ENCODE data around the gene CTH. TPM values are rescaled to one million over a fixed set of nuclear protein-coding genes. Genes with fewer than 3 reads are reported as not detected.

The CTH gene
- total RNA-seq, 1 donor from 2014 or later, result 9.7 TPM

- no peak for TF ChIP-seq CTCF (IDR thresholded peaks at IDR 0.05)
- peaks cover 7% of the 10 kb centered on the region for H3K27me3 Mint-ChIP-seq (ENCODE audit: unreplicated experiment)
Observed at GRCh38 chr1:70483342-70483741, 72.3 kb downstream of the CTH start.

DNA sequence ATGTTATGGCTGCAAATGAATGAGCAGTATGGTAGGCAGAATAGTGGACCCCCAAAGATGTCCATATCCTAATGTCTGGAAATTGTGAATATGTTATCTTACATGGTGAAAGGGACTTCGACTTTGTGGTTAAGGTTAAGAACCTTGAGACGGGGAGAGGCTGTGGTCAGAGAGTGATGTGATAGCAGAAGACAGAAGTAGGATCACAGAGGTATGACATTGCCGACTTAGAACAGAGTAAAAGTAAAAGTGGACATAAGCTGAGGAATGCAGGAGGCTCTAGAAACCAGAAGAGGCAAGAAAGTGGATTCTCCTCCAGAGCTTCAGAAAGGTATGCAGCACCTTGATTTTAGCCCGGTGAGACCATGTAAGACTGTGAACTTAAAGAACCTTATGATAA, 74.6 kb downstream of the CTH start:
- Mint-ChIP-seq H3K4me1 (ENCODE audit: unreplicated experiment) (no peaks in the 10 kb centered on the region), H3K36me3 (ENCODE audit: unreplicated experiment) (no peaks in the 10 kb centered on the region), H3K27me3 (ENCODE audit: unreplicated experiment) (peaks cover 2% of the 10 kb centered on the region), H3K27ac (ENCODE audit: unreplicated experiment) (no peak overlapping the region), H3K4me3 (ENCODE audit: unreplicated experiment) (no peak overlapping the region), H3K9me3 (ENCODE audit: unreplicated experiment) (peaks cover 6% of the 10 kb centered on the region)
- no peak for DNase-seq (ENCODE audit: extremely low spot score, unreplicated experiment)
- TF ChIP-seq CTCF (IDR thresholded peaks at IDR 0.05), result no peak

More at GRCh38 chr1:70483342-70483741, 72.3 kb downstream of the CTH start:
- Mint-ChIP-seq H3K36me3 (ENCODE audit: unreplicated experiment) (no peaks in the 10 kb centered on the region), H3K9me3 (ENCODE audit: unreplicated experiment) (no peaks in the 10 kb centered on the region), H3K27ac (ENCODE audit: unreplicated experiment) (no peak overlapping the region), H3K4me1 (ENCODE audit: unreplicated experiment) (no peaks in the 10 kb centered on the region), H3K4me3 (ENCODE audit: unreplicated experiment) (no peak overlapping the region)
- DNase-seq (ENCODE audit: extremely low spot score, unreplicated experiment), result no peak

- Mint-ChIP-seq H3K4me1 (ENCODE audit: unreplicated experiment) (no peaks in the 10 kb centered on the region), H3K36me3 (ENCODE audit: unreplicated experiment) (no peaks in the 10 kb centered on the region), H3K27ac (ENCODE audit: unreplicated experiment) (no peak overlapping the region), H3K4me3 (ENCODE audit: unreplicated experiment) (no peak overlapping the region), H3K27me3 (ENCODE audit: unreplicated experiment) (peaks cover 14% of the 10 kb centered on the region), H3K9me3 (ENCODE audit: unreplicated experiment) (peaks cover 6% of the 10 kb centered on the region)
- TF ChIP-seq CTCF (IDR thresholded peaks at IDR 0.05), result no peak
- no peak for DNase-seq (ENCODE audit: extremely low spot score, unreplicated experiment)
Observed at GRCh38 chr1:70486676-70487458, 75.8 kb downstream of the CTH start.

GRCh38 chr1:70487459-70487815, 76.4 kb downstream of the CTH start:
- Mint-ChIP-seq H3K27ac (ENCODE audit: unreplicated experiment) (no peak overlapping the region), H3K4me1 (ENCODE audit: unreplicated experiment) (no peaks in the 10 kb centered on the region), H3K27me3 (ENCODE audit: unreplicated experiment) (peaks cover 18% of the 10 kb centered on the region), H3K4me3 (ENCODE audit: unreplicated experiment) (no peak overlapping the region), H3K36me3 (ENCODE audit: unreplicated experiment) (no peaks in the 10 kb centered on the region), H3K9me3 (ENCODE audit: unreplicated experiment) (peaks cover 6% of the 10 kb centered on the region)
- no peak for TF ChIP-seq CTCF (IDR thresholded peaks at IDR 0.05)
- DNase-seq (ENCODE audit: extremely low spot score, unreplicated experiment), result no peak

GRCh38 chr1:70487910-70488665, 77.0 kb downstream of the CTH start:
- H3K4me3 Mint-ChIP-seq (ENCODE audit: unreplicated experiment), result no peak overlapping the region
- H3K27me3 Mint-ChIP-seq (ENCODE audit: unreplicated experiment), result peaks cover 20% of the 10 kb centered on the region
- H3K9me3 Mint-ChIP-seq (ENCODE audit: unreplicated experiment), result peaks cover 6% of the 10 kb centered on the region
- H3K4me1 Mint-ChIP-seq (ENCODE audit: unreplicated experiment), result no peaks in the 10 kb centered on the region
- no peak overlapping the region for H3K27ac Mint-ChIP-seq (ENCODE audit: unreplicated experiment)
- no peaks in the 10 kb centered on the region for H3K36me3 Mint-ChIP-seq (ENCODE audit: unreplicated experiment)
- peak; percentile 54 for TF ChIP-seq CTCF (IDR thresholded peaks at IDR 0.05)
- DNase-seq (ENCODE audit: extremely low spot score, unreplicated experiment), result no peak

All from osteocyte (in vitro differentiated cells).